ENCODE results near the gene COA6.

DNA sequence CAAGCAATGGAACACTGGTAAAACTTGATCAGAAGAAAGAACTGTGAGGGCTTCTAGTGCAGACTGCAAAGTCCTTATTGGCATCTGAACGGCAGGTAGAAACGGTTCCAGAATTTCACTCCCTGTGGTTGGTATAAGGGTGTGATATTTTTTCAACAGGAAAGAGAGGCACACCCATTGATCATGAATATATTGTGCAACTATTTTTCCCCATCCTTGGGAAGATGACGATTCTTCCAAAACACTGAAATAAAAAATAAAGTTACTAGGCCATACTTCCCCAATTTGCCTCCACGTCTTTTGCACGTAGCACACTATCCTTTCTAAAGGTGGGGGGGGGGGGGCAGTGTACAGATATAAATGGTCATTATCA, 56.2 kb downstream of the COA6 start:
- TF ChIP-seq, protein P1, sequence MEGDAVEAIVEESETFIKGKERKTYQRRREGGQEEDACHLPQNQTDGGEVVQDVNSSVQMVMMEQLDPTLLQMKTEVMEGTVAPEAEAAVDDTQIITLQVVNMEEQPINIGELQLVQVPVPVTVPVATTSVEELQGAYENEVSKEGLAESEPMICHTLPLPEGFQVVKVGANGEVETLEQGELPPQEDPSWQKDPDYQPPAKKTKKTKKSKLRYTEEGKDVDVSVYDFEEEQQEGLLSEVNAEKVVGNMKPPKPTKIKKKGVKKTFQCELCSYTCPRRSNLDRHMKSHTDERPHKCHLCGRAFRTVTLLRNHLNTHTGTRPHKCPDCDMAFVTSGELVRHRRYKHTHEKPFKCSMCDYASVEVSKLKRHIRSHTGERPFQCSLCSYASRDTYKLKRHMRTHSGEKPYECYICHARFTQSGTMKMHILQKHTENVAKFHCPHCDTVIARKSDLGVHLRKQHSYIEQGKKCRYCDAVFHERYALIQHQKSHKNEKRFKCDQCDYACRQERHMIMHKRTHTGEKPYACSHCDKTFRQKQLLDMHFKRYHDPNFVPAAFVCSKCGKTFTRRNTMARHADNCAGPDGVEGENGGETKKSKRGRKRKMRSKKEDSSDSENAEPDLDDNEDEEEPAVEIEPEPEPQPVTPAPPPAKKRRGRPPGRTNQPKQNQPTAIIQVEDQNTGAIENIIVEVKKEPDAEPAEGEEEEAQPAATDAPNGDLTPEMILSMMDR (IDR thresholded peaks at IDR 0.05 in 2 of 3, conservative IDR thresholded peaks at IDR 0.05 in 1 of 3; ENCODE audit: borderline replicate concordance in 1 of 3, insufficient read depth in 1 of 3, low read depth in 2 of 3, low read length in 2 of 3): no peak
- TF ChIP-seq EZH2phosphoT487 (IDR thresholded peaks at IDR 0.05; ENCODE audit: borderline replicate concordance) (no peak), POLR2AphosphoS5 (IDR thresholded peaks at IDR 0.05; ENCODE audit: low read depth, low read length) (no peak), YY1 (IDR thresholded peaks at IDR 0.05; ENCODE audit: extremely low read depth, insufficient replicate concordance, low read depth, low read length) (no peak), POLR2A (IDR thresholded peaks at IDR 0.05; ENCODE audit: borderline replicate concordance, extremely low read depth, insufficient read depth, insufficient read length) (no peak), TCF7L2 (IDR thresholded peaks at IDR 0.05; ENCODE audit: borderline replicate concordance, extremely low read depth, insufficient read depth, insufficient read length) (no peak)
- TF ChIP-seq, protein P2, sequence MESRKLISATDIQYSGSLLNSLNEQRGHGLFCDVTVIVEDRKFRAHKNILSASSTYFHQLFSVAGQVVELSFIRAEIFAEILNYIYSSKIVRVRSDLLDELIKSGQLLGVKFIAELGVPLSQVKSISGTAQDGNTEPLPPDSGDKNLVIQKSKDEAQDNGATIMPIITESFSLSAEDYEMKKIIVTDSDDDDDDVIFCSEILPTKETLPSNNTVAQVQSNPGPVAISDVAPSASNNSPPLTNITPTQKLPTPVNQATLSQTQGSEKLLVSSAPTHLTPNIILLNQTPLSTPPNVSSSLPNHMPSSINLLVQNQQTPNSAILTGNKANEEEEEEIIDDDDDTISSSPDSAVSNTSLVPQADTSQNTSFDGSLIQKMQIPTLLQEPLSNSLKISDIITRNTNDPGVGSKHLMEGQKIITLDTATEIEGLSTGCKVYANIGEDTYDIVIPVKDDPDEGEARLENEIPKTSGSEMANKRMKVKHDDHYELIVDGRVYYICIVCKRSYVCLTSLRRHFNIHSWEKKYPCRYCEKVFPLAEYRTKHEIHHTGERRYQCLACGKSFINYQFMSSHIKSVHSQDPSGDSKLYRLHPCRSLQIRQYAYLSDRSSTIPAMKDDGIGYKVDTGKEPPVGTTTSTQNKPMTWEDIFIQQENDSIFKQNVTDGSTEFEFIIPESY (IDR thresholded peaks at IDR 0.05; ENCODE audit: extremely low read depth, insufficient replicate concordance, low read length): no peak
- TF ChIP-seq, protein P3, sequence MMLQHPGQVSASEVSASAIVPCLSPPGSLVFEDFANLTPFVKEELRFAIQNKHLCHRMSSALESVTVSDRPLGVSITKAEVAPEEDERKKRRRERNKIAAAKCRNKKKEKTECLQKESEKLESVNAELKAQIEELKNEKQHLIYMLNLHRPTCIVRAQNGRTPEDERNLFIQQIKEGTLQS (IDR thresholded peaks at IDR 0.05): no peak
